GM21737 (cell line): ENCODE measurements around the gene FAM83B.
"Not testable (repeated sequence)": the region's sequence is repeated elsewhere in the genome, so short reads cannot be mapped to it uniquely, and the experiment has no call there.

Source experiments
- ATAC-seq: cut with Tn5 transposase; IDR thresholded peaks from one replicate; pipeline ENCODE4 v1.9.1; 2021; ENCODE audit warnings: mild to moderate bottlenecking, moderate library complexity; ENCODE audit not compliant: unreplicated experiment

Gene FAM83B

GRCh38 chr6:54846243-54846856 is at the start of gene FAM83B:
FAM83B (plus strand) TSS chr6:54846771; CDS start chr6:54870247, 23,476 bp downstream.
- ATAC-seq: no peak

- ATAC-seq: not testable (repeated sequence)
Observed at GRCh38 chr6:54796918-54797317, 49.7 kb upstream of the FAM83B start.

- no peak for ATAC-seq
Observed at GRCh38 chr6:54800050-54800600, 46.4 kb upstream of the FAM83B start.

GRCh38 chr6:54801244-54801643 is 45.3 kb upstream of the FAM83B start:
- no peak for ATAC-seq

GRCh38 chr6:54801669-54802068 is 44.9 kb upstream of the FAM83B start:
- no peak for ATAC-seq

- no peak for ATAC-seq
Observed at GRCh38 chr6:54802775-54803634, 43.6 kb upstream of the FAM83B start.

- no peak for ATAC-seq
Observed at GRCh38 chr6:54805077-54805476, 41.5 kb upstream of the FAM83B start.

- no peak for ATAC-seq
Observed at GRCh38 chr6:54810147-54810546, 36.4 kb upstream of the FAM83B start.

- ATAC-seq: no peak
Observed at GRCh38 chr6:54813892-54814291, 32.7 kb upstream of the FAM83B start.

GRCh38 chr6:54817236-54817635 is 29.3 kb upstream of the FAM83B start:
- no peak for ATAC-seq

GRCh38 chr6:54817834-54818233 is 28.7 kb upstream of the FAM83B start:
- ATAC-seq: no peak

GRCh38 chr6:54824225-54824624 is 22.3 kb upstream of the FAM83B start:
- not testable (repeated sequence) for ATAC-seq

- no peak for ATAC-seq
Observed at GRCh38 chr6:54827010-54827409, 19.6 kb upstream of the FAM83B start.

- ATAC-seq: no peak
Observed at GRCh38 chr6:54830216-54830615, 16.4 kb upstream of the FAM83B start.

- ATAC-seq: no peak
Observed at GRCh38 chr6:54835176-54835575, 11.4 kb upstream of the FAM83B start.

GRCh38 chr6:54846857-54847674 is 495 bp downstream of the FAM83B start:
- ATAC-seq: no peak

- no peak for ATAC-seq
Observed at GRCh38 chr6:54847799-54848597, 1.4 kb downstream of the FAM83B start.

GRCh38 chr6:54850114-54850513 is 3.5 kb downstream of the FAM83B start:
- ATAC-seq: no peak

GRCh38 chr6:54856129-54856528 is 9.6 kb downstream of the FAM83B start:
- ATAC-seq: no peak

GRCh38 chr6:54860132-54860531 is 13.6 kb downstream of the FAM83B start:
- ATAC-seq: no peak
